HepG2 (cell line): Measurements from ENCODE around the gene CA4. TPM values are rescaled to one million over a fixed set of nuclear protein-coding genes. Genes with fewer than 3 reads are reported as not detected.
A peak's percentile ranks its signal among the peaks of the same experiment; 100 is the strongest.
"Not testable (repeated sequence)": the region's sequence is repeated elsewhere in the genome, so short reads cannot be mapped to it uniquely, and the experiment has no call there.

Experiments used
- ATAC-seq: fragments of 200-7000 bp; cut with Tn5 transposase; 3 replicates; pipeline ENCODE4 v1.9.1; 2020; ENCODE audit warnings: mild to moderate bottlenecking, moderate library complexity
- BruUV-seq: library from RNA; stranded (reverse); fragments of 400-500 nt; replicated peaks from 2 replicates; lab custom pipeline; 2021; lab: Mats Ljungman, UMichigan
- CTCF ChIA-PET: fragments of 300-600 bp; formaldehyde crosslinking; extraction: SDS; loops from one replicate; lab custom pipeline; 2021; ENCODE audit warnings: low total read pairs, inconsistent platforms, low intra/inter-chr PET ratio; lab: Yijun Ruan, JAX
- POLR2A ChIA-PET: fragments of 350-600 bp; sonication (Branson Sonifier 250); formaldehyde crosslinking; loops from one replicate; lab custom pipeline; 2020; ENCODE audit warnings: antibody characterized with exemption, inconsistent platforms; lab: Yijun Ruan, JAX
- DNase-seq: peaks from one replicate; pipeline ENCODE4 v3.0.0-alpha.2; 2015; ENCODE audit warnings: low spot score
- FAIRE-seq: peaks from 3 replicates; lab custom pipeline; 2011; peaks lifted over from hg19 to GRCh38; lab: Jason Lieb, UNC
- H2AFZ ChIP-seq: one replicate; pipeline ENCODE4 v1.6.1; 2011; ENCODE audit warnings: low read length, inconsistent platforms
- H3K27ac ChIP-seq: fragments of 300-600 bp; 3 replicates; pipeline ENCODE4 v1.8.0; 2011; ENCODE audit warnings: mixed run types, mild to moderate bottlenecking, mixed read lengths, low read length, inconsistent platforms; ENCODE audit not compliant: insufficient read depth; ENCODE audit errors: extremely low read length
- H3K27me3 ChIP-seq, 2 experiments: fragments of 200-600 bp in 1 of 2; 2 replicates in 1 of 2; 3 replicates in 1 of 2; pipeline versions ENCODE4 v1.6.0 to v1.8.0; 2011; ENCODE audit warnings: low read length in 2 of 2, mild to moderate bottlenecking in 2 of 2, moderate library complexity in 2 of 2, inconsistent platforms in 1 of 2; ENCODE audit not compliant: insufficient read depth in 2 of 2, control insufficient read depth in 1 of 2
- H3K36me3 ChIP-seq, 2 experiments: fragments of 200-600 bp in 1 of 2; replicated peaks in 1 of 2; 2 replicates in 1 of 2; 3 replicates in 1 of 2; pipeline versions ENCODE4 v1.5.1 to v1.8.0; 2011; ENCODE audit warnings: low read length in 2 of 2, inconsistent platforms in 1 of 2; ENCODE audit not compliant: insufficient read depth in 2 of 2, control insufficient read depth in 1 of 2
- H3K4me1 ChIP-seq: 2 replicates; pipeline ENCODE4 v1.5.1; 2012; ENCODE audit warnings: low read length, inconsistent platforms; ENCODE audit not compliant: insufficient read depth
- H3K4me2 ChIP-seq: 2 replicates; pipeline ENCODE4 v1.6.0; 2011; ENCODE audit warnings: low read depth, low read length, inconsistent platforms
- H3K4me3 ChIP-seq, 3 experiments: fragments of 200-600 bp in 1 of 3; sonication (generic), shearing (Covaris generic) in 1 of 3; replicated peaks in 1 of 3; 2 replicates each; pipeline ENCODE4 v1.5.1; 2011 to 2016; ENCODE audit warnings: low read length in 3 of 3, inconsistent platforms in 2 of 3, low read depth in 2 of 3, mild to moderate bottlenecking in 2 of 3, control low read depth in 1 of 3, mixed read lengths in 1 of 3; ENCODE audit not compliant: insufficient read depth in 1 of 3
- H3K79me2 ChIP-seq: one replicate; pipeline ENCODE4 v1.6.1; 2011; ENCODE audit warnings: low read length, inconsistent platforms; ENCODE audit not compliant: insufficient read depth
- H3K9ac ChIP-seq: 2 replicates; pipeline ENCODE4 v1.6.0; 2011; ENCODE audit warnings: mild to moderate bottlenecking, low read depth, low read length, inconsistent platforms; ENCODE audit not compliant: insufficient read depth
- H3K9me3 ChIP-seq: 2 replicates; pipeline ENCODE4 v1.5.1; 2012; ENCODE audit warnings: mild to moderate bottlenecking, low read length
- H4K20me1 ChIP-seq: 2 replicates; pipeline ENCODE4 v1.6.0; 2011; ENCODE audit warnings: inconsistent platforms, mild to moderate bottlenecking, low read length, moderate library complexity; ENCODE audit not compliant: insufficient read depth
- ARID5B ChIP-seq: IDR thresholded peaks from 2 replicates; pipeline ENCODE4 v1.4.0; 2020; ENCODE audit warnings: mild to moderate bottlenecking, missing genetic modification reagents
- HDAC1 ChIP-seq: sonication (generic); formaldehyde crosslinking; IDR thresholded peaks from 2 replicates; pipeline ENCODE4 v1.5.1; 2020; ENCODE audit warnings: mild to moderate bottlenecking, missing genetic modification reagents
- HOMEZ ChIP-seq: IDR thresholded peaks from 2 replicates; pipeline ENCODE4 v1.6.1; 2016; ENCODE audit warnings: low read depth
- MAFK ChIP-seq, 2 experiments: IDR thresholded peaks in 1 of 2; conservative IDR thresholded peaks in 1 of 2; 2 replicates each; pipeline ENCODE4 v1.6.1; 2011; ENCODE audit warnings: improper control_type of control experiment in 2 of 2, low read length in 2 of 2
- RARA ChIP-seq: IDR thresholded peaks from 2 replicates; pipeline ENCODE4 v1.6.1; 2016; ENCODE audit warnings: missing genetic modification reagents, missing compliant biosample characterization
- RXRB ChIP-seq: IDR thresholded peaks from 2 replicates; pipeline ENCODE4 v1.6.1; 2016; ENCODE audit warnings: borderline replicate concordance, missing genetic modification reagents, missing compliant biosample characterization
- TCF7 ChIP-seq: sonication (generic); IDR thresholded peaks from 2 replicates; pipeline ENCODE4 v1.6.1; 2016; ENCODE audit warnings: antibody characterized with exemption, low read depth
- ZMYM4 ChIP-seq: sonication (generic); formaldehyde crosslinking; IDR thresholded peaks from 2 replicates; pipeline ENCODE4 v1.8.1; 2023; ENCODE audit warnings: mild to moderate bottlenecking, missing genetic modification reagents
- ZNF564 ChIP-seq: sonication (generic); formaldehyde crosslinking; IDR thresholded peaks from 2 replicates; pipeline ENCODE4 v1.8.1; 2023; ENCODE audit warnings: mild to moderate bottlenecking, missing genetic modification reagents
- ZNF597 ChIP-seq: sonication (generic); formaldehyde crosslinking; IDR thresholded peaks from 2 replicates; pipeline ENCODE4 v1.5.0; 2020; ENCODE audit warnings: missing genetic modification reagents
- ZNF766 ChIP-seq: sonication (generic); formaldehyde crosslinking; IDR thresholded peaks from 2 replicates; pipeline ENCODE4 v1.5.0; 2020; ENCODE audit warnings: missing genetic modification reagents, borderline replicate concordance
- WGBS: methylation state at CpG from one replicate; pipeline ENCODE4 v1.1.6; 2017; ENCODE audit warnings: low lambda C conversion rate; 5-methylcytosine and 5-hydroxymethylcytosine counted together
- in situ Hi-C: cut with HindIII; loops from 2 replicates; pipeline ENCODE4 v1.10.0; 2017; ENCODE audit warnings: low pct_unique_long_range_greater_than_20kb; ENCODE audit not compliant: extremely low pct_ligation_motif_present
- intact Hi-C: fragments of 100-400 bp; cut with micrococcal nuclease; formaldehyde crosslinking; loops from one replicate; pipeline ENCODE4 v1.10.0; 2022; ENCODE audit not compliant: unreplicated experiment
- polyA plus RNA-seq, 8 experiments: library from polyadenylated mRNA; depleted of rRNA in 3 of 8; stranded (reverse) in 7 of 8; unstranded in 1 of 8; fragments of >200 nt; fragmentation: Illumina TruSeq in 4 of 8; extraction: Trizol in 4 of 8; gene quantifications; 2 replicates each; pipeline versions ENCODE4 v1.2.1 to v1.2.3, GENCODE V29; 2011 to 2016; ENCODE audit warnings: low read depth in 4 of 8, missing spikeins in 1 of 8, mixed read lengths in 1 of 8; ENCODE audit not compliant: insufficient read depth in 1 of 8
- total RNA-seq, 5 experiments: library from RNA; depleted of rRNA; stranded (reverse); fragments of >200 nt; fragmentation: Illumina TruSeq; extraction: Trizol; gene quantifications; 2 replicates each; pipeline ENCODE4 v1.2.3, GENCODE V29; 2016; ENCODE audit warnings: low read depth in 1 of 5

CA4 gene
- total and polyA plus RNA-seq, 2 of the 13 experiments (the other 11 are each of a cell fraction or from before 2014, with no cell fraction given): not detected

- H2AFZ ChIP-seq: no peak overlapping the region
- no TSS peak for BruUV-seq
- H3K4me2 ChIP-seq: no peak overlapping the region
- FAIRE-seq (no peak), DNase-seq (no peak), ATAC-seq (no peak)
- peaks cover 11 to 54% of the 10 kb centered on the region in 2 experiments for H3K36me3 ChIP-seq
- H3K79me2 ChIP-seq: no peaks in the 10 kb centered on the region
- no peaks in the 10 kb centered on the region; the same call in 1 of the 2 replicates for H4K20me1 ChIP-seq
- H3K9ac ChIP-seq: no peak overlapping the region
- H3K27ac ChIP-seq: no peak overlapping the region
- no peak overlapping the region for H3K4me3 ChIP-seq
- H3K4me1 ChIP-seq: peaks cover 9% of the 10 kb centered on the region; the same call in 1 of the 2 replicates
- intact Hi-C loops (no loop called here), in situ Hi-C loops (no loop called here)
- TF ChIP-seq ZNF597 (CRISPR knock-in tag): no peak
- TF ChIP-seq ZMYM4: no peak
- peak in 1 of 2 experiments; percentile 27; a peak in 1 of 4 replicates for TF ChIP-seq MAFK (conservative IDR thresholded peaks at IDR 0.05 in 1 of 2, IDR thresholded peaks at IDR 0.05 in 1 of 2; ENCODE audit: low read length in 2 of 2)
- H3K9me3 ChIP-seq: no peaks in the 10 kb centered on the region
- CTCF ChIA-PET: no interaction called here
- POLR2A ChIA-PET: no interaction called here
- no peaks in the 10 kb centered on the region for H3K27me3 ChIP-seq
- WGBS: 95% methylated on average over 4 of the region's 4 CpGs
These were observed 39.0 kb downstream of the CA4 start for GRCh38 chr17:60188759-60189158.

- H3K27ac ChIP-seq, intact Hi-C loops, H3K27me3 ChIP-seq, in situ Hi-C loops, H3K9me3 ChIP-seq, H4K20me1 ChIP-seq, H3K4me3 ChIP-seq, H3K4me1 ChIP-seq, H3K9ac ChIP-seq, H3K79me2 ChIP-seq, BruUV-seq, H3K4me2 ChIP-seq, POLR2A ChIA-PET, CTCF ChIA-PET, DNase-seq, H2AFZ ChIP-seq: not testable (repeated sequence)
- 72% methylated on average over 4 of the region's 4 CpGs for WGBS
- H3K36me3 ChIP-seq: peaks cover 11 to 51% of the 10 kb centered on the region in 2 experiments
- ATAC-seq: peak; percentile 30; the same call in 1 of the 3 replicates
- FAIRE-seq: peak; percentile 12
- TF ChIP-seq HDAC1 (0 out of 2 replicates have a peak, but pooled peaks have one; percentile 19), HOMEZ (CRISPR knock-in tag) (peak; percentile 40; the same call in 1 of the 2 replicates), RXRB (0 out of 2 replicates have a peak, but pooled peaks have one; percentile 11), TCF7 (peak; percentile 54; the same call in 1 of the 2 replicates), RARA (CRISPR knock-in tag) (peak; percentile 34; the same call in 1 of the 2 replicates), ZNF564 (CRISPR knock-in tag) (peak; percentile 95; the same call in 1 of the 2 replicates), ARID5B (CRISPR knock-in tag) (peak; percentile 28; the same call in 1 of the 2 replicates), ZNF766 (peak; percentile 100)
These were observed 40.3 kb downstream of the CA4 start for GRCh38 chr17:60190032-60190431.
